Esophagus (tissue), 2 donors: ENCODE results near the gene SLC16A10. TPM values are rescaled to one million over a fixed set of nuclear protein-coding genes. Genes with fewer than 3 reads are reported as not detected.
"Not testable (repeated sequence)": the region's sequence is repeated elsewhere in the genome, so short reads cannot be mapped to it uniquely, and the experiment has no call there.

Source experiments
- H3K27ac ChIP-seq, 2 donors: one replicate each; pipeline ENCODE4 v1.5.1; 2013; ENCODE audit warnings: low read depth in 2 of 2, mild to moderate bottlenecking in 2 of 2, inconsistent platforms in 1 of 2, low read length in 1 of 2, moderate library complexity in 1 of 2
- H3K27me3 ChIP-seq, 2 donors: one replicate each; pipeline ENCODE4 v1.6.1; 2013; ENCODE audit warnings: low read length in 2 of 2, control low read depth in 1 of 2, mild to moderate bottlenecking in 1 of 2; ENCODE audit not compliant: insufficient read depth in 2 of 2, control insufficient read depth in 1 of 2
- H3K36me3 ChIP-seq, 2 donors: one replicate each; pipeline ENCODE4 v1.6.1; 2013; ENCODE audit warnings: low read length in 1 of 2; ENCODE audit not compliant: control insufficient read depth in 2 of 2, insufficient read depth in 2 of 2
- H3K4me1 ChIP-seq, 2 donors: one replicate each; pipeline ENCODE4 v1.6.1; 2013; ENCODE audit warnings: low read length in 1 of 2; ENCODE audit not compliant: control insufficient read depth in 2 of 2, insufficient read depth in 2 of 2
- H3K4me3 ChIP-seq, 2 donors: one replicate each; pipeline ENCODE4 v1.5.1; 2013; ENCODE audit warnings: low read length in 2 of 2, mild to moderate bottlenecking in 2 of 2, low read depth in 1 of 2, moderate library complexity in 1 of 2
- H3K9me3 ChIP-seq, 2 donors: one replicate each; pipeline ENCODE4 v1.6.1; 2013; ENCODE audit warnings: mild to moderate bottlenecking in 2 of 2, low read depth in 1 of 2, low read length in 1 of 2, moderate library complexity in 1 of 2; ENCODE audit not compliant: control insufficient read depth in 2 of 2, insufficient read depth in 1 of 2
- WGBS, 2 donors: extraction: QIAGEN DNeasy Blood & Tissue Kit; methylation state at CpG; one replicate each; pipeline ENCODE4 v1.1.7; 2013; 5-methylcytosine and 5-hydroxymethylcytosine counted together
- polyA plus RNA-seq, 2 donors: library from polyadenylated mRNA; stranded (reverse); fragments of 200-250 nt; gene quantifications; one replicate each; pipeline ENCODE4 v1.2.3, GENCODE V29; 2013
- donor health status: healthy with polysubstance abuse.
- donor health status: Bipolar disorder and iron deficiency.

Gene SLC16A10
- polyA plus RNA-seq, 2 donors, result 0.18 to 0.41 TPM

GRCh38 chr6:111080698-111081097 is 6.6 kb upstream of the SLC16A10 start:
- H3K4me3 ChIP-seq, result no peak overlapping the region
- H3K36me3 ChIP-seq, result no peaks in the 10 kb centered on the region
- no peaks in the 10 kb centered on the region for H3K4me1 ChIP-seq
- no peak overlapping the region for H3K27ac ChIP-seq
- no peaks in the 10 kb centered on the region for H3K27me3 ChIP-seq
- WGBS, 2 donors, result 26 to 27% methylated on average over 5 of the region's 5 CpGs
- no peaks in the 10 kb centered on the region for H3K9me3 ChIP-seq

GRCh38 chr6:111086685-111087084 is 618 bp upstream of the SLC16A10 start:
- Histone ChIP-seq H3K9me3 (no peaks in the 10 kb centered on the region), H3K27ac (no peak overlapping the region), H3K36me3 (no peaks in the 10 kb centered on the region), H3K27me3 (peaks cover 0 to 6% of the 10 kb centered on the region in 2 donors), H3K4me1 (no peaks in the 10 kb centered on the region), H3K4me3 (peak overlapping the region in 1 of 2 donors; percentile 67)
- WGBS, 2 donors, result 11 to 16% methylated on average over 5 of the region's 5 CpGs

- Histone ChIP-seq H3K27ac (no peak overlapping the region), H3K36me3 (no peaks in the 10 kb centered on the region), H3K4me1 (no peaks in the 10 kb centered on the region), H3K27me3 (peaks cover 0 to 6% of the 10 kb centered on the region in 2 donors), H3K9me3 (no peaks in the 10 kb centered on the region), H3K4me3 (peak overlapping the region; percentile 48 to 67)
- WGBS, 2 donors, result 1% methylated on average over 54 of the region's 54 CpGs
Measured at GRCh38 chr6:111087871-111088667, 766 bp downstream of the SLC16A10 start.

- Histone ChIP-seq H3K36me3 (no peaks in the 10 kb centered on the region), H3K4me1 (no peaks in the 10 kb centered on the region), H3K27ac (no peak overlapping the region), H3K9me3 (no peaks in the 10 kb centered on the region), H3K27me3 (peaks cover 0 to 6% of the 10 kb centered on the region in 2 donors), H3K4me3 (no peak overlapping the region)
- WGBS, 2 donors, result 27 to 37% methylated on average over 5 of the region's 5 CpGs
Measured at GRCh38 chr6:111088668-111089003, 1.3 kb downstream of the SLC16A10 start.

GRCh38 chr6:111090766-111091165 is 3.5 kb downstream of the SLC16A10 start:
- WGBS, 2 donors, result 77 to 90% methylated on average over 4 of the region's 4 CpGs
- Histone ChIP-seq H3K27ac (no peak overlapping the region), H3K27me3 (peaks cover 0 to 6% of the 10 kb centered on the region in 2 donors)

GRCh38 chr6:111091987-111092386 is 4.7 kb downstream of the SLC16A10 start:
- H3K27me3 ChIP-seq, result peaks cover 0 to 6% of the 10 kb centered on the region in 2 donors
- H3K36me3 ChIP-seq, result no peaks in the 10 kb centered on the region
- no peaks in the 10 kb centered on the region for H3K4me1 ChIP-seq
- 75 to 81% methylated on average over 3 of the region's 3 CpGs for WGBS, 2 donors
- no peak overlapping the region for H3K27ac ChIP-seq
- H3K4me3 ChIP-seq, result no peak overlapping the region
- no peaks in the 10 kb centered on the region for H3K9me3 ChIP-seq

More at GRCh38 chr6:111090766-111091165, 3.5 kb downstream of the SLC16A10 start:
- Histone ChIP-seq H3K4me3 (no peak overlapping the region), H3K9me3 (no peaks in the 10 kb centered on the region), H3K4me1 (no peaks in the 10 kb centered on the region), H3K36me3 (no peaks in the 10 kb centered on the region)

GRCh38 chr6:111095488-111095887 is 8.2 kb downstream of the SLC16A10 start:
- 97% methylated on average over 1 of the region's 1 CpG for WGBS, 2 donors
- not testable (repeated sequence) for H3K27ac ChIP-seq, H3K4me1 ChIP-seq

DNA sequence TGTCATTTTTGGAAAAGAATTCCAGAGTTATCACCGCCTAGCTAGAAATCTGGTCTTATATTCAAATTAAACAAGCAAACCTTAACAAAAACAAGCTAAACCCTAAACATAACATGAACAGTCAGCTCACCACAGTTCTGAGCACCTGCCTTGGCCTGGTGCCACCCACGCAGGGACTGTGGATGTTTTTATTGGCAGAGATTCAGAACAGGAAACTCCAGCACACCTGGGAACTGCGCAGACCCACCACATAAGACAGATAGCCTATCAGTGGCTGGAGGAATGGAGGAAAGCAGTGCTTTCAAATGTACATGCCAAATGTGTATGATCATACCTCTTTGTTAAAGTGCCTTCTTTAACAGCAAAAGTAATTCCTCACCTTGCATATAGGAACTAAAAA is 8.9 kb downstream of the SLC16A10 start:
- WGBS, 2 donors, result 31 to 32% methylated on average over 3 of the region's 3 CpGs
- no peak overlapping the region for H3K27ac ChIP-seq

More at GRCh38 chr6:111095488-111095887, 8.2 kb downstream of the SLC16A10 start:
- not testable (repeated sequence) for H3K9me3 ChIP-seq, H3K4me3 ChIP-seq, H3K36me3 ChIP-seq, H3K27me3 ChIP-seq

DNA sequence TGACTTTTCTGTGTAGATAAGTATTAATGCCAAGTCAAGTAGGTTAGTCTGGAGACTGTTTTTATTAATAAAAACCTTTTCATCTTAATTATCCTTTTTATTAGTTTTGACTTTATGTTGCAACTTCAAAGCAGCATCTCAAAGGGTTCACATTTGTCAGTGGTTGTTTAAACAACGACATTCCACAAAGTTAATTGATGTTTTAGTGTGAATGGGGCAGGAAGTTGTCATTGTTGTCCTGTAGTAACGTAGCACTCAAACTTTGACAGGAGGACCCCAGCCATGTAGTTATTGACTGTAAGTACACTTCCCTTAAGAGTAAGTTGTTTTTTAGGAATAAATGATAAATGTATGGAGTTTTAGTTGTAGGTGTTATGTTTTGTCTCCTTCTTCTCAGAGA is 11.3 kb downstream of the SLC16A10 start:
- WGBS, 2 donors, result 48 to 56% methylated on average over 2 of the region's 2 CpGs
- no peaks in the 10 kb centered on the region for H3K4me1 ChIP-seq
- H3K27me3 ChIP-seq, result peaks cover 0 to 2% of the 10 kb centered on the region in 2 donors
- no peak overlapping the region for H3K4me3 ChIP-seq
- no peak overlapping the region for H3K27ac ChIP-seq
- H3K9me3 ChIP-seq, result no peaks in the 10 kb centered on the region
- no peaks in the 10 kb centered on the region for H3K36me3 ChIP-seq

More for the DNA sequence above, 8.9 kb downstream of the SLC16A10 start:
- no peak overlapping the region for H3K4me3 ChIP-seq
- no peaks in the 10 kb centered on the region for H3K4me1 ChIP-seq
- H3K9me3 ChIP-seq, result no peaks in the 10 kb centered on the region
- H3K27me3 ChIP-seq, result peaks cover 0 to 2% of the 10 kb centered on the region in 2 donors
- H3K36me3 ChIP-seq, result no peaks in the 10 kb centered on the region

- whole genome bisulfite sequencing, 2 donors, result 73 to 83% methylated on average over 3 of the region's 3 CpGs
- no peak overlapping the region for H3K27ac ChIP-seq
- H3K4me3 ChIP-seq, result no peak overlapping the region
- H3K36me3 ChIP-seq, result no peaks in the 10 kb centered on the region
- no peaks in the 10 kb centered on the region for H3K9me3 ChIP-seq
- H3K4me1 ChIP-seq, result no peaks in the 10 kb centered on the region
- H3K27me3 ChIP-seq, result peaks cover 0 to 2% of the 10 kb centered on the region in 2 donors
Measured at GRCh38 chr6:111101987-111102386, 14.7 kb downstream of the SLC16A10 start.
